Activated naive CD4-positive, alpha-beta T cell treated with anti-CD3 and anti-CD28 coated beads for 36 hours (primary cell): ENCODE measurements around the gene ZNF821. TPM values are rescaled to one million over a fixed set of nuclear protein-coding genes. Genes with fewer than 3 reads are reported as not detected.
"Not testable (repeated sequence)": the region's sequence is repeated elsewhere in the genome, so short reads cannot be mapped to it uniquely, and the experiment has no call there.

Experiments
- CTCF ChIA-PET: fragments of 350-600 bp; sonication (Branson Sonifier 250); formaldehyde crosslinking; loops from one replicate; lab custom pipeline; 2021; ENCODE audit warnings: antibody characterized with exemption; lab: Charles Lee
- DNase-seq: peaks from one replicate; pipeline ENCODE4 v3.0.0-alpha.2; 2020
- H3K27ac Mint-ChIP-seq: one replicate; pipeline ENCODE4 v1.8.0; 2021; ENCODE audit warnings: mild to moderate bottlenecking, mixed read lengths
- H3K27me3 Mint-ChIP-seq: one replicate; pipeline ENCODE4 v1.8.0; 2021; ENCODE audit warnings: low read depth, mixed read lengths
- H3K36me3 Mint-ChIP-seq: one replicate; pipeline ENCODE4 v1.8.0; 2021; ENCODE audit warnings: low read depth, mixed read lengths
- H3K4me1 Mint-ChIP-seq: one replicate; pipeline ENCODE4 v1.8.0; 2021; ENCODE audit warnings: low read depth, mixed read lengths
- H3K4me3 Mint-ChIP-seq: one replicate; pipeline ENCODE4 v1.8.0; 2021; ENCODE audit warnings: mild to moderate bottlenecking, moderate library complexity, mixed read lengths
- H3K9me3 Mint-ChIP-seq: one replicate; pipeline ENCODE4 v1.8.0; 2021; ENCODE audit warnings: mixed read lengths
- intact Hi-C: fragments of 100-400 bp; cut with micrococcal nuclease; formaldehyde crosslinking; loops from one replicate; pipeline ENCODE4 v1.15.1; 2023
- total RNA-seq, 2 experiments: library from RNA; stranded (reverse); gene quantifications; one replicate each; pipeline ENCODE4 v1.2.3, GENCODE V29; 2021

Gene ZNF821
- total RNA-seq, 2 experiments from 2014 or later = 5.9 TPM

- intact Hi-C loops = no loop called here
- Mint-ChIP-seq H3K36me3 (no peaks in the 10 kb centered on the region), H3K4me1 (no peaks in the 10 kb centered on the region), H3K4me3 (no peak overlapping the region), H3K27me3 (no peaks in the 10 kb centered on the region), H3K9me3 (no peaks in the 10 kb centered on the region), H3K27ac (no peak overlapping the region)
- CTCF ChIA-PET = no interaction called here
- DNase-seq = no peak
These were observed 49.7 kb downstream of the ZNF821 start for GRCh38 chr16:71834291-71834690.

GRCh38 chr16:71832112-71832511, 51.9 kb downstream of the ZNF821 start:
- DNase-seq, intact Hi-C loops, H3K36me3 Mint-ChIP-seq, CTCF ChIA-PET, H3K27ac Mint-ChIP-seq, H3K4me1 Mint-ChIP-seq, H3K9me3 Mint-ChIP-seq, H3K27me3 Mint-ChIP-seq, H3K4me3 Mint-ChIP-seq: not testable (repeated sequence)

- H3K36me3 Mint-ChIP-seq, CTCF ChIA-PET, H3K27ac Mint-ChIP-seq, intact Hi-C loops, DNase-seq, H3K27me3 Mint-ChIP-seq, H3K4me3 Mint-ChIP-seq, H3K4me1 Mint-ChIP-seq, H3K9me3 Mint-ChIP-seq: not testable (repeated sequence)
These were observed 52.3 kb downstream of the ZNF821 start for GRCh38 chr16:71831698-71832097.

GRCh38 chr16:71830359-71830758, 53.6 kb downstream of the ZNF821 start:
- H3K27ac Mint-ChIP-seq = no peak overlapping the region
- CTCF ChIA-PET = no interaction called here
- H3K9me3 Mint-ChIP-seq = no peaks in the 10 kb centered on the region
- H3K36me3 Mint-ChIP-seq = peaks cover 4% of the 10 kb centered on the region
- intact Hi-C loops = no loop called here
- H3K4me1 Mint-ChIP-seq = peaks cover 4% of the 10 kb centered on the region
- no peaks in the 10 kb centered on the region for H3K27me3 Mint-ChIP-seq
- no peak overlapping the region for H3K4me3 Mint-ChIP-seq
- no peak for DNase-seq

GRCh38 chr16:71826533-71827017, 57.4 kb downstream of the ZNF821 start:
- H3K4me1 Mint-ChIP-seq = peaks cover 4% of the 10 kb centered on the region
- no peak for DNase-seq
- H3K9me3 Mint-ChIP-seq = no peaks in the 10 kb centered on the region
- peaks cover 4% of the 10 kb centered on the region for H3K36me3 Mint-ChIP-seq
- H3K4me3 Mint-ChIP-seq = no peak overlapping the region
- H3K27me3 Mint-ChIP-seq = no peaks in the 10 kb centered on the region
- CTCF ChIA-PET = no interaction called here
- no peak overlapping the region for H3K27ac Mint-ChIP-seq
- intact Hi-C loops = no loop called here

GRCh38 chr16:71817155-71817500, 66.9 kb downstream of the ZNF821 start:
- H3K4me3 Mint-ChIP-seq, H3K27me3 Mint-ChIP-seq, DNase-seq, H3K9me3 Mint-ChIP-seq, H3K36me3 Mint-ChIP-seq: not testable (repeated sequence)
- Mint-ChIP-seq H3K4me1 (peaks cover 23% of the 10 kb centered on the region), H3K27ac (peak overlapping the region; percentile 84)
- intact Hi-C loops = loop anchor here (2.0 kb wide), 1 partner anchor 78 kb away; the partner anchor contains the start of gene IST1
- CTCF ChIA-PET = interaction anchor here (0.7 kb wide), 1 partner anchor 20 kb away, joined by 3 read pairs; no protein-coding TSS in a partner anchor

- Mint-ChIP-seq H3K4me3 (no peak overlapping the region), H3K27me3 (no peaks in the 10 kb centered on the region), H3K36me3 (peaks cover 3% of the 10 kb centered on the region), H3K4me1 (peaks cover 33% of the 10 kb centered on the region), H3K9me3 (no peaks in the 10 kb centered on the region), H3K27ac (peak overlapping the region; percentile 36)
- intact Hi-C loops = no loop called here
- no peak for DNase-seq
- CTCF ChIA-PET = interaction anchor here (0.6 to 1.1 kb wide), 3 partner anchors 29 to 72 kb away, joined by 3 read pairs; no protein-coding TSS in a partner anchor
These were observed 72.7 kb downstream of the ZNF821 start for GRCh38 chr16:71811261-71811803.

GRCh38 chr16:71810155-71810530, 73.8 kb downstream of the ZNF821 start:
- CTCF ChIA-PET, H3K36me3 Mint-ChIP-seq, intact Hi-C loops, DNase-seq, H3K9me3 Mint-ChIP-seq, H3K27me3 Mint-ChIP-seq: not testable (repeated sequence)
- Mint-ChIP-seq H3K4me1 (peaks cover 33% of the 10 kb centered on the region), H3K27ac (peak overlapping the region; percentile 100), H3K4me3 (peak overlapping the region; percentile 90)

Other genes with a start within 250 kb of the ZNF821 start
- 1 to 10 TPM; 6.0 to 6.9 TPM for gene PHLPP2, start 159.5 kb downstream of the ZNF821 start, total RNA-seq
- gene AP1G1, start 75.3 kb downstream of the ZNF821 start, total RNA-seq = 10 to 100 TPM; 56.4 to 59.3 TPM
- gene ATXN1L, start 38.2 kb downstream of the ZNF821 start, total RNA-seq = 10 to 100 TPM; 11.3 to 11.9 TPM
- 100 to 1,000 TPM; 196 to 203 TPM for gene IST1, start 11.3 kb upstream of the ZNF821 start, total RNA-seq
- not detected for gene PKD1L3, start 116.2 kb upstream of the ZNF821 start, total RNA-seq
- 10 to 100 TPM; 18.3 to 19.9 TPM for gene DHODH, start 124.6 kb upstream of the ZNF821 start, total RNA-seq
- not detected for gene HP, start 170.3 kb upstream of the ZNF821 start, total RNA-seq
- gene HPR, start 179.0 kb upstream of the ZNF821 start, total RNA-seq = not detected
- gene TXNL4B, start 209.4 kb upstream of the ZNF821 start, total RNA-seq = 10 to 100 TPM; 22.0 to 24.1 TPM
- gene DHX38, start 209.7 kb upstream of the ZNF821 start, total RNA-seq = 10 to 100 TPM; 78.6 to 79.9 TPM